HCT116 (cell line): Measurements from ENCODE around the gene AFAP1.

ENCODE experiments used
- CTCF ChIP-seq, 3 experiments: fragments of 200-600 bp in 1 of 3; sonication (generic) in 1 of 3; IDR thresholded peaks in 2 of 3; conservative IDR thresholded peaks in 1 of 3; 2 replicates each; pipeline ENCODE4 v1.5.1; 2012 to 2017; ENCODE audit warnings: low read depth in 2 of 3, low read length in 2 of 3, antibody characterized with exemption in 1 of 3, borderline replicate concordance in 1 of 3, control low read depth in 1 of 3, mild to moderate bottlenecking in 1 of 3, mixed read lengths in 1 of 3, mixed run types in 1 of 3, moderate library complexity in 1 of 3; ENCODE audit not compliant: insufficient read depth in 1 of 3
- ELF1 ChIP-seq: IDR thresholded peaks from 2 replicates; pipeline ENCODE4 v1.6.1; 2012; ENCODE audit warnings: low read depth, borderline replicate concordance
- EZH2 ChIP-seq: fragments of 200-600 bp; sonication (generic); IDR thresholded peaks from 2 replicates; pipeline ENCODE4 v1.6.1; 2017; ENCODE audit warnings: antibody characterized with exemption, mixed run types
- POLR2A ChIP-seq: IDR thresholded peaks from 2 replicates; pipeline ENCODE4 v1.7.0; 2011; ENCODE audit warnings: borderline replicate concordance; ENCODE audit not compliant: insufficient read depth, insufficient read length; ENCODE audit errors: extremely low read depth
- RAD21 ChIP-seq: IDR thresholded peaks from 2 replicates; pipeline ENCODE4 v1.6.1; 2012; ENCODE audit warnings: low read depth, mild to moderate bottlenecking
- SIN3A ChIP-seq: IDR thresholded peaks from 2 replicates; pipeline ENCODE4 v1.6.1; 2012; ENCODE audit warnings: low read depth
- SP1 ChIP-seq: IDR thresholded peaks from 2 replicates; pipeline ENCODE4 v1.6.1; 2012; ENCODE audit warnings: low read depth

DNA sequence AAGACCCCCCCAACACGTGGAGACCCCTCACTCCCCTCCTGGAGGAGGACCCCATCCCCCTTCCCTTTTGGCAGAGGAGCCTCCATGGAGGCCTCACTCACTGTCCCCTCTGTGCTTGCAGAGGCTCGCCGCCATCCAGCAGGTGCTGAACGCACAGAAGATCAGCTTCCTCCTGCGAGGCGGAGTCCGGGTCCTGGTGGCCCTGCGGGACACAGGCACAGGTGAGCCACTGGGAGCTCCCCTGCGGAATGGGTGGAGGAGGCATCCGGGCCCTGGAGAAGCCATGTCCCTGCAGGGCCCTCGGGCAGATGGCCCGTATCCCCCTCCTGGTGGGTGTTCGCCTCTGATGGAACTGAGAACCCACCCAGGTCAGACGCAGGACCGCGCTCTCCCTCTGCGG lies 206.5 kb downstream of the AFAP1 start:
- no peak for TF ChIP-seq CTCF (IDR thresholded peaks at IDR 0.05 in 2 of 3, conservative IDR thresholded peaks at IDR 0.05 in 1 of 3; ENCODE audit: borderline replicate concordance in 1 of 3, insufficient read depth in 1 of 3, low read depth in 2 of 3, low read length in 2 of 3)
- no peak for TF ChIP-seq RAD21
- no peak for TF ChIP-seq POLR2A
- TF ChIP-seq ELF1 = no peak
- TF ChIP-seq SP1 = no peak
- TF ChIP-seq EZH2 = no peak
- no peak for TF ChIP-seq SIN3A
